OCI-M1 (cell line): Measurements from ENCODE around the gene FXYD1.

ENCODE experiments used
- DNase-seq: peaks from one replicate; lab custom pipeline; 2025; lab: John Stamatoyannopoulos, UW

Gene FXYD1

GRCh38 chr19:35107545-35107944 lies 31.1 kb upstream of the FXYD1 start:
- no peak for DNase-seq

- DNase-seq = no peak
These were observed 29.9 kb upstream of the FXYD1 start for GRCh38 chr19:35108730-35109129.

DNA sequence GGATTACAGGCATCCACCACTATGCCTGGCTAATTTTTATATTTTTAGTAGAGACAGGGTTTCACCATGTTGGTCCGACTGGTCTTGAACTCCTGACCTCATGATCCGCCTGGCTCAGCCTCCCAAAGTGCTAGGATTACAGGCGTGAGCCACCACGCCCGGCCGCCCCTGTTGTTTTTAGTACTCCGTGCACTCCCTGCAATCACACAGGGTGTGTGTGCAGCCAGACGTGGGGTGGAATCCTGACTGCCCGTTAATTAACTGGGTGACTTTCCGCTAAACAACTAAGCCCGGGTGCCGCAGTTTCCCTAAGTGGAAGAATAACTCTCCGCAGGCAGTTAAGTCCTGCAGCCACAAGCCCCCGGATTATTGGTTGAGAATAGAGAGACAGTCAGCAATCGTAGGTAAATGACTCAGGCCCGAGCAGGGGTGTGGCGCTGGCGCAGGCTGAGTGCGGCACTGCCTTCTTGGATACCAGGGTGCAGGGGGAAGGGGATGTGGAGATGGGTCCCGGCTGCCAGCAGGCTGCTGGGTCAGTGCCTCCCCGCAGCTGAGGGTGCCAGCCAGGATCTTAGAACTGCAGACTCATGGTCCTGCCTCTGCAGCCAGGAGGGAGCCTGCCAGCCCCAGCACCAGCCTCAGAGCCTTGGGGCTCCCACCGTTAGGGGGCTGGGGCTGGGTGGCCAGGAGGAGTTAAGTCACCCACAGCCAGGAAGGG lies 29.1 kb upstream of the FXYD1 start:
- DNase-seq = no peak

- no peak for DNase-seq
These were observed 27.6 kb upstream of the FXYD1 start for GRCh38 chr19:35110974-35111373.

DNA sequence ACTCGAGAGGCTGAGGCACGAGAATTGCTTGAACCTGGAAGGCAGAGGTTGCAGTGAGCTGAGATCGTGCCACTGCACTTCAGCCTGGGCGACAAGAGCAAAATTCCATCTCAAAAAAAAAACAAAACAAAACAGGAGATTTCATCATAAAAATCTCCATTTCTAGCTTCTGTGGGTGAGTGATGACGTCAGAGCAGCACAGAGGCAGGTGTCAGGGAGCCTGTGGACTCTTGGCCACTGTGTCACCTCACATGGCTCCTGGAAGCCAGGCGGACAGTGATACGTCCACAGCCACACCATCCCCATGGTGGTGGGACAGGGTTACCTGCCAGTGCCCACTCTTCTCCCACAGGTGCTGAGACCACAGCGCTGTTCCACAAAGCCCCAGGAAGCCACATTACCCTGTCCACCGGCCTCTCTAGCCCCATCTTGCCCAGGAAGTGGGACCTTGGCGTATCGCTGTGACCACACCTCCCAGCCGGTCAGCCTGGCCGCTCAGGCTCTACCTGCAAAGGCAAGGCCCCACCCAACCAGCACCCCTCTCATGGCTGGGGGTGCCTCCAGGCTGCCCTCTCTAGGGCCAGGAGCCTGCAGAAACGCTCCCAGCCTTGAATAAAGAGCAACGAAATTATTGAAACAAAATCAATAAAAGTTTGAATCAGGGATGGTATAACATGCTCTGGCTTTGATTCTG lies 25.5 kb upstream of the FXYD1 start:
- no peak for DNase-seq

- peak; percentile 79 for DNase-seq
These were observed 24.1 kb upstream of the FXYD1 start for GRCh38 chr19:35114353-35115176.

DNA sequence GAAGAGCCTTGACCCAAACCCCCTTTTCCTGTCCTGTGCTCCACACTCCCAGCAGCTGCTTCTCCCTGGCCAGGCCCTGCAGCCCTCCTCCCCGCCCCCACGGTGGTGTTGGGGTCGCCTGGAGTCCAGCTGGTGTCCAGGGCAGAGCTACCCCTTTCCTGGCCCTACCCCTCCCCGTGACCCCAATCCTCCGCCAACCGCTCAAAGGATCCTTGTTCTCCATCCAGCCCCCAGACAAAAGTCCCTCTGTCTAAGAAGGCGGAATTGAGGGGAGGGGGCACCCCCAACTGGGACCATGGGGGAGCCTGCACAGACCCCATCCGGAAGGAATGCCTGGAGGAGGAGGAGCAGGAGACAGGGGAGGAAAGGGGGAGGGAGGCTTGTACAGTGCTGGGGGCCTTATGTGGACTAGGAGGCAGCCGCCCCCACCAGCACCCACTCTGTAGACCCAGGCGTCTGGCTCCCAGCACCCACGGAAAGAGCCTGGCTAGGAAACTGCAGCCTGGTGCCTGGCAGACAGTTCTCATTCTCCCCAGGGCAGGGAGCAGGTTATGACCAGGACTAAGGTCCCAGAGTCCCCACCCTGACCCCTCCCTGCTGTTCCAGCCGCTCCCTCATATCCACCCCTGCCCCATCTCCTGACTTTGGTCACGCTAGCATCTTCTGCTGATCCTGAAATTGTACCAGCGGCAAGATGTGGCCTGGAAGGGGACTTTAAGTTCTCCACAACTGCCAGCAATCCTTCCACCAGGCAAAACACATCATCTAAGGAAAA lies 23.3 kb upstream of the FXYD1 start, which contains the start of gene FXYD3:
FXYD3 (plus strand) TSS at position 647 of the 775 bp plus-strand sequence. CDS start 3,554 bp downstream, outside the sequence.
- DNase-seq = no peak

GRCh38 chr19:35116072-35116801 lies 22.4 kb upstream of the FXYD1 start:
- DNase-seq = no peak

DNA sequence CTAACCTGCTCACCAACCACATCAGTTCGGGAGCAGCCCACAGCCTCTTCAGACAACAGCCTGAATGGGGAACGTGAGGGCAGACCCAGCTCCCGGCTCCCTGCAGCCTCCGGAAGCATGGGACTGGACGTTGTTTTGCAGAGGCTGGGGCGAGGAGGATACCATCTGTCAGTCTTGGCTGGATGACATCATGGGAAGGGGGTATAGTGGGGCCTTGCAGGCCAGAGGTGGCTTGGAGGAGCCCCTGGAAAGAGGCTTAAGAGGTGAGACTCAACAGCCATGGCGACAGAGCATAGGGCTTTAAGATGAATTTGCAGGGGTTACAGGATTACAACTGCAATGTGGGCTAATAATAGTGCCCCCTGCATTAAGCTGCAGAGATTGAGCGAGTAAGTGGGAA lies 21.5 kb upstream of the FXYD1 start:
- no peak for DNase-seq

GRCh38 chr19:35117799-35118198 lies 20.8 kb upstream of the FXYD1 start:
- no peak for DNase-seq

GRCh38 chr19:35118268-35119020 lies 20.2 kb upstream of the FXYD1 start:
- DNase-seq = no peak

GRCh38 chr19:35119091-35119490 lies 19.5 kb upstream of the FXYD1 start:
- no peak for DNase-seq

- DNase-seq = no peak
These were observed 19.0 kb upstream of the FXYD1 start for GRCh38 chr19:35119578-35120155.

DNA sequence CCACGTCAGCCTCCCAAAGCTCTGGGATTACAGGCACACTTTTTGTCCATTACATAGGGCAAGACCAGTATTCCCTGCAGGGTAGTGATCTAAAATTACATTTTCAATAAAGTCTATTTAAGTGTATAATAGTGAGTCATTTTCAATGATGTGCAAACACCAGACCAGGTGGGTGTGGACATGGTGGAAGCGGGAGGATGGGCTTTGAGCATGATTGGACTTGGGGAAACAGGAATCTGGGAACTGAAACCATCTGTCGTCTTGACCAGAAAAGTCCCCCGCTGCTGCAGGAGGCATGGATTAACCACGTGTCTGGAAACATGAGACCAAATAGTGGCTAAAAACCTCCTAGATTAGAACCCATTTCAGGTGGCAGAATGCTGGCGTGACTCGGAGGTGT lies 18.1 kb upstream of the FXYD1 start:
- no peak for DNase-seq

DNA sequence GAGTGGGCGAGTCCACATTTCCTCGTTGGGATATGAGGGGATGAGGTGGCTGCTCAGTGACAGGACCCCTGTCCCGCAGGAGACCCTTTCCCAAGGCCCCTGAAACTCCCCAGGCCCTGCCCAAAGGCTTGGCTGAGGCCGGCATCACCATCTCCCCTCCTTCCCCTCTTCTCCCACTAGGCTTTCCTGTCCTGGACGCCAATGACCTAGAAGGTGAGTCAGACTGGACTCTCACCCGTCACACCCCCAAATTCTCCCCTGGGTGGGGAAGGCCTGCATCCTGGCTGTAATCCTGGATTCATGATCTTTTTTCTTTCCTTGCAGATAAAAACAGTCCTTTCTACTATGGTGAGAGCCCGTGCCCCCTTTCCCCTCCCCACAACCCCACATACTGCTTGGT lies 17.7 kb upstream of the FXYD1 start:
- DNase-seq = no peak

DNA sequence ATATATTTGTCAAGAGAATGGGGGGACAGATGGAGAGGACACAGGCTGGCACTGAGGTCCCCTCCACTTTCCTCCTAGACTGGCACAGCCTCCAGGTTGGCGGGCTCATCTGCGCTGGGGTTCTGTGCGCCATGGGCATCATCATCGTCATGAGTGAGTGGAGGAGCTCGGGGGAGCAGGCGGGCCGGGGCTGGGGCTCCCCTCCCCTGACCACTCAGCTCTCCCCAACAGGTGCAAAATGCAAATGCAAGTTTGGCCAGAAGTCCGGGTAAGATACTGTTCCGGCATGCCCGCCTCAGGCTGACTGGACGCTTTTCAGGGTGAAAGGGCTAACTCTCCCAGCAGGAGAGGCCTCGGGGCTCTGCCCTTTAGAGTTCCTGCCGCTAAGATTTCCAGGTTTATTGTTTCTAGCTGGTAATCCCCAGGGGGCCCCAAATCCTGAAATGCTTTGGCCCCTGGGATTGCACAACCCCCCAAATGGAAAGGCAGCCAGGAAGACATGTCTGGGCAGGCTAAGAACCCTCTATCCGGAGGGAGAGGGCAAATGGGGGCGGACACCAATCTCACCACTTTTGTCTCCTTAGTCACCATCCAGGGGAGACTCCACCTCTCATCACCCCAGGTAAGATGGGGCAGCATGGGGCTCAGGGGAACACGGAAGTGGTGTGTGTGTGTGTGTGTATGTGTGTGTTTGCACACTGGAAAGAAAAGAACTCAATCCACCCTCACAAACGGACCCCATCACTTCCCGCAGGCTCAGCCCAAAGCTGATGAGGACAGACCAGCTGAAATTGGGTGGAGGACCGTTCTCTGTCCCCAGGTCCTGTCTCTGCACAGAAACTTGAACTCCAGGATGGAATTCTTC lies 15.7 kb upstream of the FXYD1 start:
- no peak for DNase-seq

DNA sequence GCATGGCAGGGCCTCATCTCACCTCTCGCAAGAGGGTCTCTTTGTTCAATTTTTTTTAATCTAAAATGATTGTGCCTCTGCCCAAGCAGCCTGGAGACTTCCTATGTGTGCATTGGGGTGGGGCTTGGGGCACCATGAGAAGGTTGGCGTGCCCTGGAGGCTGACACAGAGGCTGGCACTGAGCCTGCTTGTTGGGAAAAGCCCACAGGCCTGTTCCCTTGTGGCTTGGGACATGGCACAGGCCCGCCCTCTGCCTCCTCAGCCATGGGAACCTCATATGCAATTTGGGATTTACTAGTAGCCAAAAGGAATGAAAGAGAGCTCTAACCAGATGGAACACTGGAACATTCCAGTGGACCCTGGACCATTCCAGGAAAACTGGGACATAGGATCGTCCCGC lies 15.1 kb upstream of the FXYD1 start:
- no peak for DNase-seq

- peak; percentile 86 for DNase-seq
These were observed 14.2 kb upstream of the FXYD1 start for GRCh38 chr19:35124098-35125060.
